MM.1S (cell line): ENCODE measurements around the gene SMURF1.

Experiments
- CTCF ChIP-seq: fragments of 300-600 bp; sonication (generic); IDR thresholded peaks from 2 replicates; pipeline ENCODE4 v1.5.1; 2016; ENCODE audit warnings: antibody characterized with exemption, low read length, mixed read lengths
- EZH2 ChIP-seq: fragments of 300-600 bp; sonication (generic); optimal IDR thresholded peaks from 2 replicates; pipeline ENCODE3; 2017; ENCODE audit warnings: low read depth, mild to moderate bottlenecking, antibody characterized with exemption, low read length, mixed read lengths
- EZH2phosphoT487 ChIP-seq: fragments of 300-600 bp; sonication (generic); IDR thresholded peaks from 2 replicates; pipeline ENCODE4 v1.6.1; 2018; ENCODE audit warnings: antibody characterized with exemption, low read length

GRCh38 chr7:99121496-99122021 is 22.3 kb downstream of the SMURF1 start:
- no peak for TF ChIP-seq CTCF
- TF ChIP-seq EZH2, result no peak
- no peak for TF ChIP-seq EZH2phosphoT487
